CD4-positive, alpha-beta T cell treated with Interleukin-17A for 1 hour (primary cell): ENCODE data around the gene DHRSX.
A peak's percentile ranks its signal among the peaks of the same experiment; 100 is the strongest.
"Not testable (repeated sequence)": the region's sequence is repeated elsewhere in the genome, so short reads cannot be mapped to it uniquely, and the experiment has no call there.

ENCODE experiments used
- DNase-seq: peaks from one replicate; pipeline ENCODE4 v3.0.0-alpha.2; 2020

The DHRSX gene, protein sequence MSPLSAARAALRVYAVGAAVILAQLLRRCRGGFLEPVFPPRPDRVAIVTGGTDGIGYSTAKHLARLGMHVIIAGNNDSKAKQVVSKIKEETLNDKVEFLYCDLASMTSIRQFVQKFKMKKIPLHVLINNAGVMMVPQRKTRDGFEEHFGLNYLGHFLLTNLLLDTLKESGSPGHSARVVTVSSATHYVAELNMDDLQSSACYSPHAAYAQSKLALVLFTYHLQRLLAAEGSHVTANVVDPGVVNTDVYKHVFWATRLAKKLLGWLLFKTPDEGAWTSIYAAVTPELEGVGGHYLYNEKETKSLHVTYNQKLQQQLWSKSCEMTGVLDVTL

GRCh38 chrX:2500803-2501558, at the start of gene DHRSX, which contains the start of gene ZBED1:
TSS of gene DHRSX (minus strand) at chrX:2500976. CDS start at chrX:2500925, 51 bp downstream.
TSS of gene ZBED1 (minus strand) at chrX:2500976. CDS start at chrX:2490719, 10,257 bp downstream.
- DNase-seq = peak; percentile 58

DNA sequence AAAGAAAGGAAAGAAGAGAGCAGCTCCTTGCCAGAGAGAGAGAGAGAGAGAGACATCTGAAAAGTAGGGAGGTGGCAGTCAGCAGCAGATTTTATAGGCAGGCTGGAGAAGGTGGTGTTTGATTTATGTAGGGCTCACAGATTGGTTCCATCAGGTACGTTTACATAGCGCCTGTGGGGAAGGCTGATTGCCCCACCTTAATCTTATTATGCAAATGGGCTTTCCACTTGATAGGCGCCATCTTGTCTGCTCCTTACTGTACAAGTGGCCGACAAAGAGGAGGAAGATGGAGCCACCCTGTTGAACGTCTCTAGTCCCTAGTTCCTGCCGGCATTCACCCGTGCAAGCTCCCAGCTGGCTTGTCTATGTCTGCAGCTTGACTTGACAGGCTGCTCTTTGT, 49.1 kb upstream of the DHRSX start:
- DNase-seq = no peak

- DNase-seq = no peak
These were observed 48.1 kb upstream of the DHRSX start for GRCh38 chrX:2548711-2549423.

GRCh38 chrX:2547736-2548135, 47.0 kb upstream of the DHRSX start:
- no peak for DNase-seq

DNA sequence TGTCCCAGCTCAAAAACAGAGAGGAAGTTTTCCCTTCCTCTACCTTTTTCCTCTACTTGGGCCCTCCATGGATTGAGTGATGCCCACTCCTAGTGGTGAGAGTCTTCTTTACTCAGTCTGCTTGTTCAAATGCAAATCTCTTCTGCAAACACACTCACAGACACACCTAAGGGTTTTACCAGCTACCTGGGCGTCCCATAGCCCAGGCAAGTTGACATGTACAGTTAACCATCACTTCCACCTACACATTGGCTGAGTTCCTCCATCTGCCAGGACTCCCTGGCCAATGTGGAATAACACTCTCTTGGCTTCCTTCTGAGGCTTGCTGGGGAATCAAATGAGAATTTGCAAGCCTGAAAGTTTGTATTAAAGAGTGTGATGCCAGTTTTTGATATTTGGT, 45.7 kb upstream of the DHRSX start:
- DNase-seq = no peak

- no peak for DNase-seq
These were observed 44.4 kb upstream of the DHRSX start for GRCh38 chrX:2545144-2545543.

DNA sequence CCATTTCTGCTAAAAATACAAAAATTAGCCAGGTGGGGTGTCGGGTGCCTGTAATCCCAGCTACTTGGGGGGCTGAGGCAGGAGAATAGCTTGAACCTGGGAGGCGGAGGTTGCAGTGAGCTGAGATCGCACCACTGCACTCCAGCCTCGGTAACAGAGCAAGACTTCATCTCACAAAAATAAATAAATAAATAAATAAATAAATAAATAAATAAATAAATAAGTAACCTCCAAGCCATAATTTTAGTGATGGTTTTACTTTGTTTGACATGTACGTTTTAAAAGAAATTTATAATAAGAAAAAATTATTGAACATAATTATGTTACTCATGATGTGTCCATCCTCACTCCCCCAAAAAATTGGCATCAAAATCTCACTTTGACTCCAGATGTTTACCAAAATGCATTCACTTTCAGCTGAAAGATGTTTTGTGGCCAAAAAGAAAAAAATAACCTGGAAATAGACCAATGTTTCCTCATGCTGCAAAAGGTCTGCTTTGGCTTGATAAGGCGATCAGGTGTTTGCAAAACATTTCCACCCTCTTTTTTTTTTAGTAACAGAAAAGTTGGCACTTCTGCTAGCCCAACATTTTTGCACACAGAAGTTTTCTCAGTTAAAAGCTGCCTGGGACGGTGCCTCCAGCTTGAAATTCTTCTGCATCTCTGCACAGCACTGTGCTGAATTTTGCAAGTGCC, 42.2 kb upstream of the DHRSX start:
- DNase-seq = no peak

DNA sequence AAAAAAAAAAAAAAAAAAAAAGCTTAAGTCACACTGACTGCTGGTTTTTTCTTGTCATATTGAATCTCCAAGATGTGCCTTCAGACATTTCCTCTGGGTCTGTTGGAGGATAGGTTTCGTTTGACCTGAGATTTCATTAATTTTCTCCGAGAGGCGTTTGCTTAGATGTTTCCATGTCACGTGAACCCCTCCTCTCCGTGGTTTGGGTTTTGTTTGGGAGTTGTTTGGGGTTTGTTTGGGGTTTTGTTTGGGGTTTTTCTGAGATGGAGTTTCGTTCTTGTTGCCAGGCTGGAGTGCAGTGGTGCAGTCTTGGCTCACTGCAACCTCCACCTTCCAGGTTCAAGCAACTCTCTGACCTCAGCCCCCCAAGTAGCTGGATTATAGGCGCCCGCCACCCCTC, 40.8 kb upstream of the DHRSX start:
- no peak for DNase-seq

DNA sequence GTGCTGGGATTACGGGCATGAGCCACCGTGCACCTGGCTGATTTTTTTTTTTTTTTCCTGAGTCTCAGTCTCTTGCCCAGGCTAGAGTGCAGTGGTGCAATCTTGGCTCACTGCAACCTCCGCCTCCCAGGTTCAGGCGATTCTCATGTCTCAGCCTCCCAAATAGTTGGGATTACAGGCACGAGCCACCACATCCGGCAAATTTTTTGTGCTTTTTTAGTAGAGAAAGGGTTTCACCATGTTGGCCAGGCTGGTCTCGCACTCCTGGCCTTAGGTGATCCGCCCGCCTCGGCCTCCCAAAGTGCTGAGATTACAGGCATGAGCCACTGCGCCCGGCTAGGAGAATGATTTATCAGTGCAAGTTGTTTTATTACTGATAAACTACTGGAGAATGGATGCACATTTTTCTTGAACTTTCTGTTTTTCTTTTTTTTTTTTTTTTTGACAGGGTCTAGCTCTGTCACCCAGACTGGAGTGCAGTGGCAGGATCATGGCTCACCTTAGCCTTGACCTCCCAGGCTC, 39.7 kb upstream of the DHRSX start:
- DNase-seq = no peak

GRCh38 chrX:2539586-2539985, 38.8 kb upstream of the DHRSX start:
- no peak for DNase-seq

GRCh38 chrX:2538031-2538757, 37.4 kb upstream of the DHRSX start:
- no peak for DNase-seq

- DNase-seq = no peak
These were observed 36.2 kb upstream of the DHRSX start for GRCh38 chrX:2536974-2537373.

DNA sequence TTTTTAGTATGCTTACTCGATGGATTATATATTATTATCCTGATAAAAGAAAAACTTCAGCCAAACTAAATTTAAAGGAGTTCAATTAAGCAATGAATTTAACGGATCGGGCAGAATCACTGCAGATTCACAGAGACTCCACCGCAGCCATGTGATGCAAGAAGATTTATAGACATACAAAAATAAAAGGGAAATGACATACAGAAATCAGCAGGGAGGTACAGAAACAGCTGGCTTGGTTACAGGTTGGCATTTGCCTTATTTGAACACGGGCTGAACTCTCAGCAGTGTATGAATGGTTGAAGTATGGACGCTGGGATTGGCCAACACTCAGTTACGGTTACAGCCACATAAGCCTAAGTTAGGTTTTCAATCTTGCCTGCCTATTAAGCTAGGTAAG, 35.4 kb upstream of the DHRSX start:
- DNase-seq = no peak

- not testable (repeated sequence) for DNase-seq
These were observed 33.7 kb upstream of the DHRSX start for GRCh38 chrX:2534261-2535021.

DNA sequence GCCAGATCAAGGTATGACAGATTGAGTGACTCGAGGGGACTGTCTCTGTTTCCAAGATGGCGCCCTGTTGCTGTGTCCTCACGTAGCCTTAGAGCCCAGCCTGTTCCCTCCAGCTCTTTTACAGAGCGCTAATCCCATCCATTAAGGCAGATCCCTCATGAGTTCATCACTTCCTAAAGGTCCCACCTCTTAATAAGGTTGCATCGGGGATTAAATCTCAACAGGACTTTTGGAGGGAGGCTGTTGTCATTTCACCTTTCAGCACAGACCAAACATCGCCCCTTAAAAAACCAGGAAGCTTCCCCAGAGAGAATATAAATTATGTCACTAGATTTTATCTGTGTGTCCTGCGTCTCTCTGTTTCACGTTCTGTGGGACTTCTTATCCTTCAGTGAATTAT, 32.6 kb upstream of the DHRSX start:
- DNase-seq = no peak

DNA sequence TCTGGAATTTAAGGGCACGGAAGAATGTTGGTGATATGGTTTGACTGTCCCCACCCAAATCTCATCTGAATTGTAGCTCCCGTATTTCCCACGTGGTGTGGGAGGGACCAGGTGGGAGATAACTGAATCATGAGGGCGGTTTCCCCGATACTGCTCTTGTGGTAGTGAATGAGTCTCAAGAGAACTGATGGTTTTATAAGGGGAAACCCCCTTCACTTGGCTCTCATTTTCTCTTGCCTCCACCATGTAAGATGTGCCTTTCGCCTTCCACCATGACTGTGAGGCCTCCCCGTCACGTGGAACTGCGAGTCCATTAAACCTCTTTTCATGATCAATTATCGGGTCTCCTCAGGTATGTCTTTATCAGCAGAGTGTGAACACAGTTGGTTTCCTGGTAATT, 25.6 kb upstream of the DHRSX start:
- DNase-seq = no peak

GRCh38 chrX:2523911-2524310, 23.1 kb upstream of the DHRSX start:
- DNase-seq = no peak

- no peak for DNase-seq
These were observed 21.2 kb upstream of the DHRSX start for GRCh38 chrX:2521927-2522386.

- DNase-seq = peak; percentile 35
These were observed 20.5 kb upstream of the DHRSX start for GRCh38 chrX:2521092-2521926.

DNA sequence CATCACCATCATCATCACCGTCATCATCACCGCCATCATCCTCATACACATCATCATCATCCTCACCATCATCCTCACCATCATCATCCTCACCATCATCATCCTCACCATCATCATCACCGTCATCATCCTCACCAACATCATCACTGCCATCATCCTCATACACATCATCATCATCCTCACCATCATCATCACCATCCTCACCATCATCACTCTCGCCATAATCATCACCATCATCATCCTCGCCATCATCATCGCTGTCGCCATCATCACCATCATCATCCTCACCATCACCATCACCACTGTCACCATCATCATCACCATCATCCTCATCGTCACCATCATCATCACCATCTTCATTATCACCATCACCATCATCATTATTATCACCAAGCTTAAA, 19.8 kb upstream of the DHRSX start:
- no peak for DNase-seq
